Stomach (tissue), 4 donors: ENCODE data around the gene TMEM143.

Source experiments
- CTCF ChIP-seq, 7 experiments: fragments of 450-650 bp in 4 of 7; fragments of 200-600 bp in 3 of 7; sonication (generic) in 3 of 7; IDR thresholded peaks; one replicate each; pipeline ENCODE4 v1.5.1; 2016 to 2019; ENCODE audit warnings: antibody characterized with exemption in 7 of 7, control low read depth in 2 of 7, mild to moderate bottlenecking in 1 of 7
- EP300 ChIP-seq: sonication (generic); formaldehyde crosslinking; IDR thresholded peaks from one replicate; pipeline ENCODE4 v1.6.1; 2017; ENCODE audit warnings: antibody characterized with exemption
- POLR2A ChIP-seq, 4 donors: fragments of 450-650 bp; IDR thresholded peaks; one replicate each; pipeline ENCODE4 v1.6.1; 2016; ENCODE audit warnings: antibody characterized with exemption in 4 of 4, control low read depth in 2 of 4, mild to moderate bottlenecking in 1 of 4, moderate library complexity in 1 of 4

GRCh38 chr19:48301886-48302599 is 61.7 kb downstream of the TMEM143 start:
- TF ChIP-seq CTCF (IDR thresholded peaks at IDR 0.05): no peak
- TF ChIP-seq EP300: no peak
- TF ChIP-seq POLR2A (IDR thresholded peaks at IDR 0.05): no peak
